Measurements from ENCODE around the gene CHMP1A.

The CHMP1A gene

DNA sequence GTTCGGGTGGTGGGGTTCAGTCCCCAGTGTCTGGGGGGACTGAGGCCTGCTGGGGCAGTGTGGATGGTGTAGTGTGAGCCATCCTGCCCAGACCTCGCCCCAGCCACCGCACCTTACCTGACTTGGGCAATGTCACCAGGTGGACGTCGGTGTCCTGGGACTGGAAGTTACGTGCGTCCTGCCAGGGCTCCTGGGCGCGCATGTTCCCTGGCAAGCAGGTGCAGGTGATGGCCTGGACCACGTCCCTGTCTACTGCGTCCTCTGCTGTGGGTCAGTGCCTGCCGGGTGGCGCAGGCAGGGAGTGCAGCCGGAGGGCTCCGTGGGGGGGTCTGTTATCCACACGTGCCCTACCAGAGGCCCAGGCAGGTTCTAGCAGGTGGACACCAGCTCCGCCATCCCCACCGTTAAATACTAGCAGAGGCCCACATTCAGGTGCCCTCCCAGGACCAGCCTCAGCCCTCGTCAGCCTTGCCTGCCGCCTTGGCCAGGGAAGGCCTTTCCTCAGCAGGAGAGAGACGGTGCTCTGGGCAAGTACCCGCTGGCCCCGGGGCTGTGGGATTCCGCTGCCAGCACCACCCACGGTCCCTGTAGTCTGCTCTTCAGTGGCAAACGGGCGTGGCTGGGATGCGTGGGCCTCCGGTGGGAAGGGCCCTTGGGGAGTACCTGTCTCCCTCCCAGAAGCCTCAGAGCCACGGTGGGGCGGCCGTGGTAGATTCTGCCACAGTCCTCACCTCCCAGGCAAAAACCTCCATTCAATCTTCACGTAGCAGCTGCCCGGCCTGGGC, 52.1 kb downstream of the CHMP1A start:
- DNase-seq (ENCODE audit: low read depth in 2 of 2) = no peak

DNA sequence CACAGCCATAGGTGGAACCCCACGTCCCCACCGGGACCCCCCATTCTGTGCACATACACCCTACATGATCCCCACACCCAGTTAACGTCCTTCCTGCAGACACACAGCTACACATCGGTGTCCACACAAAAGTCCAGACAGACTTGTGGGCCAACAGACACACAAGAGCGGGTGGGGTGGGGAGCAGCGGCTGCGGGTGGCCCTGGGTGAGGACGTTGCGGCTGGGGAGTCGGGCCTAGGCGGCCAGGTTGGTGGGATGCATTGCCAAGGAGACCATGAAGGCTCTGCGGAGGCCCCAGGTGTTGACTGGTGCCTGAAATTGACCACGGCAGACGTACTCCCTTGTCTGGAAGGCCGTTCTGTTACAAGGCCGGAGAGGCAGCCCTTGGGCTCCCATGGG, 52.7 kb downstream of the CHMP1A start:
- DNase-seq (ENCODE audit: low read depth in 2 of 2) = no peak

DNA sequence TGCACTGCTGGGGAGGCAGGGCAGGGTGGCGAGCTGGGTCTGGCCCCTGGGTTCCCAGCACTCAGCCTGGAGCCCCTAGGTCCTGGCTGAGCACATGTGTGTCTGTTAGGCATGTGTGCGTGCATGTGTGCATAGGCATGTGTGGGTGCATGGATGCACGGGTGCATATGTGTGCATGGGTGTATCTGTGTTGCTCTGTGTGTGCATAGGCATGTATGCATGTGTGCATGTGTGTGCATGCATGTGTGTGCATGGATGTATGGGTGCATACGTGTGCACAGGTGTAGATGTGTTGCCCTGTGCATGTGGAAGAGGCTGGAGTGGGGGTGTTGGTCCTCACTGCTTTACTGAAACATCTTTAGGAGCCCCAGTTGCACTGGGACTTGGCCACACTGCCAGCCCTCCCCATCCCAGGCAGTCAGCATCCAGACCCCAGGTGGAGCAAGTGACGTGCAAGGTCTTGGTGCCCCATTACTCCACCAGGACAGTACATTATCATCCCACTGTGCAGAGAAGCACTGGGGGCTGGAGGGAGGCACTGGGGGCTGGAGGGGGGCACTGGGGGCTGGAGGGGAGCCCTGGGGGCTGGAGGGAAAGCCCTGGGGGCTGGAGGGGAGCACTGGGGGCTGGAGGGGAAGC, 54.4 kb downstream of the CHMP1A start:
- no peak for DNase-seq (ENCODE audit: low read depth in 2 of 2)

DNA sequence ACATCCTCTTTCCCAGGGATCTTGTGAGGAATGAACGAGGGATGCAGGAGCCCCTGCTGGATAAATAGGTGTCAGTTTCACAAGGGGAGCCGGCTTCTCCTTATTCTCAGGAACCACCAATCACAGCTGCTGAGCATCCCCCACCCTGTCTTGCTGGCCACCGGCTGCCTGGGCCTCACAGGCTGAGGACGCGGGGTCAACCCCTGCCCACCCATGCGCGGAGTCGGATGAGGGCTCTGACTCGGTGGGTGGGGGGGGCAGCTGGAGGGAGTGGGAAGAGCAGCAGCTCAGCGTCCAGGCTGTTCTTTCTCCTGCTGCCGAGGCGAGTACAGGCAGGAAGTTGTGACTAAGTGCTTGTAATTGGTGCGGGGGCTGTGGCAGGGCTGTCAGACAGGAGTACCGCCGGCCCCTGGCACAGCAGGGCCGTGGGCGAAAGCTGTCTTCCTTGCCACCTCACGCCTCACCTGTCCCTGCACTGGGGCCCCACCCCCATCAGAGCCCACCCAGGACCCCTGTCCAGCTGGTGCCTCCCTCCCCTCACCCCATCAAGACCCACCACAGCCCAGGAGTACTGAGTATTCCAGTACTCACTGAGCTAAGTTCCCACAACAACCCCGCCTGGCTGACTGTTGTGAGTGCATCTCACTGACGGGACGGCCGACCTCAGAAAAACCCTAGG, 55.1 kb downstream of the CHMP1A start:
- DNase-seq (ENCODE audit: low read depth in 2 of 2) = peak; percentile 22 to 26

DNA sequence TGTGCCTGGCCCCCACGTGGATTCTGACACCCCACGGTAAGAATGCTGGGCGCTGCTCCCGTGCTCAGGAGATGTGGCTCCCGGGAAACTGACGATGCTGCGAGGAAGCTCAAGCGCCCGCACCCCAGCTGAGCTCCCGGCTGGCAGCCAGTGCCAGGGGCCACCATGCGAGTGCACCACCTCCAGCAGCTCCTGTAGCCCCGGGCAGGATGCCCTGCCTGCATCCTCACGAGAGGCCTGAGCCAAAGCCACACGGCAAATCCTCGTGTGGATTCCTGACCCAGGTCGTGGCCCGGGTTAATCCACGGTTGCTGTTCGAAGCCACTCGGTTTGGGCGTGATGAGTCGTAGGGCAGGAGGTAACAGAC, 55.6 kb downstream of the CHMP1A start:
- DNase-seq (ENCODE audit: low read depth in 2 of 2) = no peak

DNA sequence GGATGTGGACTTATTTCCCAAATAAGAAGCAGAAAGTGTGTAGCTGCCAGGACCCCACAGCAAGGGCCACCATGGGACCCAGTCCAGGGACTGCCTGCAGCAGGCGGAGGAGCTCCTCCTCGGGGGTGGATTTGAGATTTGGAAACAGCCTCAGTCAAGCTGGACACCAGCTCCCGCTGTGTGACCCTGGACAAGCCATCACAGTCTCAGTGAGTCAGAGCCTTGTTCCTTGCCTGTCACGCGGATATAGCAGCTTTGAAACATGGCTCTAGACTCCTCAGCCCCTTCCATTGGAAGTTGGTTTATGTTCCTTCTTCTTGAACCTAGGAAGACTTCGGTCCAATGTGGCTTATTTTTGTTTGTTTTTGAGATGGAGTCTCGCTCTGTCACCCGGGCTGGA, 56.6 kb downstream of the CHMP1A start:
- no peak for DNase-seq (ENCODE audit: low read depth in 2 of 2)

DNA sequence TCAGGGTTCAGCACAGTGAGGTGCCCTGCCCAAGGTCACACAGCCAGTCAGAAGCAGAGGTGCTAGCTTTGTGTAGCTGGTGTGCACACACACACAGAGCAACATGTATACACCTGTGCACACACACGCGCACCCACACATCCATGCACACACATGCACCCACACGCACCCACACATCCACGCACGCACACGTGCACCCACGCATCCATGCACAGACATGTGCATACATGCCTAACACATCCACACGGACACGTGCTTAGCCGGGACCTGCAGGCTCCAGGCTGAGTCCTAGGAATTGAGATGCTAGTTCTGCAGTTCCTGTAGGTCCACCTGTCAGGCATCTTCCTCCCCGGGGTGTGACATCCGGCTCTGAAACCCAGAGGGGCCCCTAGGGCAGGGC, 57.1 kb downstream of the CHMP1A start:
- DNase-seq (ENCODE audit: low read depth in 2 of 2) = no peak

DNA sequence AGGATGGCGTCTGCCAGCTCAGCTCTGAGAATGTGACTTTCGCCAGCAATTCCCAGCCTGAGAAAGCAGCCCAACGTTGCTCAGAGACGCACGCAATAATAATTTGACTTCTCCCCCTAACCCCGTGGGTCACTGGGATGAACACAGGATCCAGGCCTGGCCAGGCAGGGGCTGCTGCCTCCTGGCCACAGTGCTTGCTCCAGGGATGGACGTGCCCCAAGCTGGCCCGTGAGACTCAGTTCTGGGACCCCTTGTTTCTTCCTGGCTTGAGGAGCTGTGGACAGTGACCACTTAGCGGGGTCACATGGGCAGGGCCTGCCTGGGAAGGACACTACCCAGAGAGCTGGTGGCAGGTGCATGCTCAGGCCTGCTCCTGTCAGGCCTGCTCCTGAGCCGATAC, 57.6 kb downstream of the CHMP1A start:
- no peak for DNase-seq (ENCODE audit: low read depth in 2 of 2)

DNA sequence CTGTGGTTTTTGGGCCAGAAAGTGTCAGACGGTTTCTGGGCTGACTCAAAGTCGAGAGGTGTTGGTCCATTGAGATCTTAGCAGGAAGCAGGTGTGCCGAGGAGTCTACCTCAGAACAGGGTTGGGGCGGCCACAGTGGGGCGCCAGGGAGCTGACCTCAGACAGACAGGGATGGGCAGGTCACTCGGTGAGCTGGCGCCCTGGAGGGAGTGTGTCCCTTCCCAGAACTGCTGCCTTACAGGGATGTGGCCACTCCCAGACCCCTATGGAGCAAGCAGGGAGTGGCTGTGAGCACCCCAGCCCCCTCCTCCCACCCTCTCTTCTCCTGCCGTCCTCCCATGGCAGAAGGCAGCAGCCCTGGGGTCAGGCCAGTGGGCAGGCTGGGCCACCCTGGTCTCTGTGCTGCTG, 58.1 kb downstream of the CHMP1A start:
- no peak for DNase-seq (ENCODE audit: low read depth in 2 of 2)

DNA sequence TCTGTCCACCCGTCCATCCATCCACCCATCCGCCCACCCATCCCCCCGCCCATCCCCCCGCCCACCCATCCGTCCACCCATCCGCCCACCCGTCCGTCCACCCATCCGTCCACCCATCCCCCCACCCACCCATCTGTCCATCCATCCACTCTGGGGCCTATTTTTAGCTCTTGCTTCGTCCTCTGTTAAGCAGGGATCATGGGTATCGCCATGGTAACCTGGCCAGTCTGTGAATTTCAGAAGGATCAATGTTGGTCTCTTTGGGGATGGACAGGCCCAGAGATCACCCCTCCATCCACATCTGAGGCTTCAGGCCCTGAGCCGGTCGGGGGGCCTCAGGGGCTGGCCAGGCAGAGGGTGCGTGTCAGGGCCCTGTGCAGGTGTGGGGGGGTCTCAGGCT, 59.3 kb downstream of the CHMP1A start:
- no peak for DNase-seq (ENCODE audit: low read depth in 2 of 2)

DNA sequence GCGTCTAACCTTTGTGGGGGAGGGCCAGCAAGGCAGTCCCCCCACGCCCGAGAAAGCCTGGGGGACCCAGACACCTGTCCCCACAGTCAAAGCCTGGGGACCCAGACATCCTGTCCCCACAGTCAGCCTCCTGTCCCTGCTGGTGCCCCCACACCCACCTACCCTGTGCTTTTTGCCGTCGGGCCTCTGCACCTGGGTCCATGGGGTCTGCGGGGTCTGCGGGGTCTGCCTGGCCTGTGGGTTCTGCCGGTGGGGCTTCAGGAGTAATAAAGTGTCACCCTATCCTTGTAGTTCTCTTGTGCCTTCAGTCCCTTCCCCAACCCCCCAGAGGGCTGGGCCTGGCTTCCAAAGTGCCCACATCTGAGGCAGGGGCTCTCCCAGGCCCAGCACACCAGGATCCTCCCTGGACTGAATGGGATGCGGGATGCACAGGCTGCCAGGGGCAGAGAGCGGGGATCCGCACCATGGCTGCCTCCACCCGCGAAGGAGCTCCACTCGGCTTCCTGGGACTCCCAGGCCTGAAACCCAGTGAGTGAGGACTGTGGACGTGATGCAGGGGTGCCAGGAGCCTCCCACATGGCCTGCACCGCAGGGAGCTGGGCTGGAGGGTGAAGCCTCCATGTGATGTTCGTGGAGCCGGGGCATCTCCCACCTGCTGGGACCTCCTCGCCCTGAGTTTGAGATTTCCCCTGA, 60.4 kb downstream of the CHMP1A start:
- no peak for DNase-seq (ENCODE audit: low read depth in 2 of 2)

DNA sequence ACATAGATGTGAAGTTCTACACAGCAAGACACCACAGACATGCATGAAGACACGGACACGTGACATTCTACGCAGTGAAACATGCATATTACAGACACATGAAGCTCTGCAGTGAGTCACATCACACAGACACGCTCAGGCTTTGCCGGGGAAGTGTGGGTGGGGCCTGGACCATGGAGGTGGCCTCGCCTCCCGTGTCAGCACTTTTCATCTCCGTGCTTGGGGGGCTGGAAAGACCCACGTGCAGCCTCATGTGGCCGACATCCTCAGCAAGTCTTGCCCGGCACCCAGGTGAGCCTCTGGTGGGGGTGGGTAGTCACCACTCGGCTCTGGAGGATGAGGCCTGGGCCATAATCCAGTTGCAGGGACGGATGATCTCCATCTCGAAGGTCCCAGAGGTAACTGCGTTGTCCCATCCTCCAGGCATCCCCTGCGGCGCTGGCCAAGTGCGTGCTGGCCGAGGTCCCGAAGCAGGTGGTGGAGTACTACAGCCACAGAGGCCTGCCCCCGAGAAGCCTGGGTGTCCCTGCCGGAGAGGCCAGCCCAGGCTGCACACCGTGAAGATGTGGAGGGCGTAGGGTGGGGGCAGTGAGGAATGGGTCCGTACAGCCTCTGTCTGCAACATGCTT, 61.3 kb downstream of the CHMP1A start:
- DNase-seq (ENCODE audit: low read depth in 2 of 2) = no peak

DNA sequence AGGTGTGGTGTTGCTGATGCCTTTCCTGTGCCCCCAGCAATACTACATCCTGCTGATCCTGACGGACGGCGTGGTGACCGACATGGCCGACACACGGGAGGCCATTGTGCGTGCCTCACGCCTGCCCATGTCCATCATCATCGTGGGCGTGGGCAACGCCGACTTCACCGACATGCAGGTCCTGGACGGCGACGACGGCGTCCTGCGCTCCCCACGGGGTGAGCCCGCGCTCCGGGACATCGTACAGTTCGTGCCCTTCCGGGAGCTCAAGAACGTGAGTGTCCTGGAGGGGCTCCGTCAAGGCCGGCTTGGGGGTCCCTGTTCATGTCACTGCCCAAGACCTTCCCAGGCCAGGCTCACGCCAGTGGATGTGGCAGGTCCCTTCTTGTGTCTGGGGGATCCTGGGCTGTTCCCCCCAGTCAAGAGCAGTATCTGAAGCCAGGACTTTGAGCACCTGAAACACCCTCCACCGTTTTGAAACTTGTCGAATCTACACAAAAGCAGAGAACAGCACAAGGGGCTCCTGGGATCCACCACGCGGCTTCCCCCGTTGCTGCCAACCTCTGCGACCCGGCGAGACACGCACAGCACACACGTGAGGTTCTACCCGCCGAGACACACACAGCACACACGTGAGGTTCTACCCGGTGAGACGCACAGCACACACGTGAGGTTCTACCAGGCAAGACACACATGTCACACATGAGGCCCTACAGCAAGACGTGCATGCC, 62.0 kb downstream of the CHMP1A start:
- DNase-seq (ENCODE audit: low read depth in 2 of 2) = no peak
